Mammary epithelial cell (primary cell): Measurements from ENCODE around the gene FKBP2.

Experiments used
- CTCF ChIP-seq, 2 donors: IDR thresholded peaks in 1 of 2; conservative IDR thresholded peaks in 1 of 2; 2 replicates each; pipeline ENCODE4 v1.5.1; 2011 to 2012; ENCODE audit warnings: inconsistent platforms in 2 of 2, low read length in 2 of 2, mild to moderate bottlenecking in 2 of 2, control low read depth in 1 of 2, low read depth in 1 of 2; ENCODE audit not compliant: insufficient read depth in 1 of 2; ENCODE audit errors: extremely low read depth in 1 of 2
- EZH2 ChIP-seq: IDR thresholded peaks from 2 replicates; pipeline ENCODE4 v1.6.1; 2012; ENCODE audit warnings: low read length, inconsistent platforms, borderline replicate concordance

- TF ChIP-seq CTCF (conservative IDR thresholded peaks at IDR 0.05 in 1 of 2, IDR thresholded peaks at IDR 0.05 in 1 of 2; ENCODE audit: extremely low read depth in 1 of 2, insufficient read depth in 1 of 2, low read depth in 1 of 2, low read length in 2 of 2) (no peak), EZH2 (no peak)
Observed at GRCh38 chr11:64209563-64209843, 31.4 kb upstream of the FKBP2 start.
